ENCODE data around the gene SMPD3. TPM values are rescaled to one million over a fixed set of nuclear protein-coding genes. Genes with fewer than 3 reads are reported as not detected.

Gene SMPD3
- total RNA-seq, 1 donor from 2014 or later: 5.6 TPM

DNA sequence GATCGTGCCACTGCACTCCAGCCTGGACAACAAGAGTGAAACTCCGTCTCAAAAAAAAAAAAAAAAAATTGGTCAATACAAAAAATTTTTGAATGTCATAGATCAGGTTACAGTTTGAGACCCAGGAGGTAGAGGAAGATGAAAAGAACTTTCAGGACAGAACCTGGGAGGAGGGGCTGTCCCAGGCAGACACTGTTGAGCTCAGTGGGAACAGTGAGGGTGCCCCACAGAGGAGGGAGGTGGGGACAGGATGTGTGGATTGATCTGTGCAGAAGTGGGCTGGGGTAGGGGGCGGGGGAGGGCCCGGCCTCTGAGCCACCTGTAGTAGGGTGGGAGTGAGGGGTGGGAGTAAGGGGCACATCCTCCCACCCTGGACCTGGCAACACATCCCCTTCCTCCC is 79.1 kb downstream of the SMPD3 start:
- Histone ChIP-seq H3K27me3 (no peaks in the 10 kb centered on the region), H3K36me3 (no peaks in the 10 kb centered on the region), H3K9me3 (no peaks in the 10 kb centered on the region), H3K4me3 (no peak overlapping the region), H3K4me1 (no peaks in the 10 kb centered on the region), H3K27ac (no peak overlapping the region)
- ATAC-seq (no peak), DNase-seq (no peak)
- intact Hi-C loops (cut with DNase I): no loop called here
- TF ChIP-seq, protein P1, sequence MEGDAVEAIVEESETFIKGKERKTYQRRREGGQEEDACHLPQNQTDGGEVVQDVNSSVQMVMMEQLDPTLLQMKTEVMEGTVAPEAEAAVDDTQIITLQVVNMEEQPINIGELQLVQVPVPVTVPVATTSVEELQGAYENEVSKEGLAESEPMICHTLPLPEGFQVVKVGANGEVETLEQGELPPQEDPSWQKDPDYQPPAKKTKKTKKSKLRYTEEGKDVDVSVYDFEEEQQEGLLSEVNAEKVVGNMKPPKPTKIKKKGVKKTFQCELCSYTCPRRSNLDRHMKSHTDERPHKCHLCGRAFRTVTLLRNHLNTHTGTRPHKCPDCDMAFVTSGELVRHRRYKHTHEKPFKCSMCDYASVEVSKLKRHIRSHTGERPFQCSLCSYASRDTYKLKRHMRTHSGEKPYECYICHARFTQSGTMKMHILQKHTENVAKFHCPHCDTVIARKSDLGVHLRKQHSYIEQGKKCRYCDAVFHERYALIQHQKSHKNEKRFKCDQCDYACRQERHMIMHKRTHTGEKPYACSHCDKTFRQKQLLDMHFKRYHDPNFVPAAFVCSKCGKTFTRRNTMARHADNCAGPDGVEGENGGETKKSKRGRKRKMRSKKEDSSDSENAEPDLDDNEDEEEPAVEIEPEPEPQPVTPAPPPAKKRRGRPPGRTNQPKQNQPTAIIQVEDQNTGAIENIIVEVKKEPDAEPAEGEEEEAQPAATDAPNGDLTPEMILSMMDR (IDR thresholded peaks at IDR 0.05): no peak

DNA sequence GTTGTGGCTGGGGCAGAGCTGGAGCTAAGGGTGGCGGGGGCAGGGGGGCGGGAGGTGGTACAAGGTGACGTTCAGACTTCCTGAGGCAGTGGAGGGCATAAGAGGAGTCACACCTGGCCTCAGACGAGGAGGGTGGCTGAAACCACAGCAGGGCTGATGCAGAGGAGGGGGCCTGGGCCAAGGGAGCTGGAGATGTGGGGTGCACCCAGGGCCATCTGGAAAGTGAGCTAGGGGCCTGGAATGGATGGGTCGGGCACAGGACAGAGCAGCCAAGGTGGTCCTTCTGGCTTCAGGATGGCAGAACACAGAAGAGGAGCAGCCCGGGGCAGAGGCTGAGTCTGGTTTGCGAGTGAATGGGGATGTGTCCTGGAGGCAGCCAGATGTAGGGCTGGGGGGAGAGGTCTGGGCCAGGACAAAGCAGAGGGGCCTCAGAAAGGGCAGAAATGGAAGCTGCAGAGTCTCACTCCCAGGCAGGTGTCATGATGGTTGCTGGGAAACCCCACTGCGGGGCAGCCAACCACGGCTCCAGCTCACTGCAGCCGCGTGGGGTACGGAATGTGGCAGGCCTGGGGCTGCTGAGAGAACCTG is 79.9 kb downstream of the SMPD3 start:
- DNase-seq (no peak), ATAC-seq (no peak)
- TF ChIP-seq, protein P1 (IDR thresholded peaks at IDR 0.05): no peak
- Histone ChIP-seq H3K4me3 (no peak overlapping the region), H3K4me1 (peaks cover 3% of the 10 kb centered on the region), H3K27me3 (no peaks in the 10 kb centered on the region), H3K36me3 (no peaks in the 10 kb centered on the region), H3K27ac (no peak overlapping the region), H3K9me3 (no peaks in the 10 kb centered on the region)
- intact Hi-C loops (cut with DNase I): no loop called here

DNA sequence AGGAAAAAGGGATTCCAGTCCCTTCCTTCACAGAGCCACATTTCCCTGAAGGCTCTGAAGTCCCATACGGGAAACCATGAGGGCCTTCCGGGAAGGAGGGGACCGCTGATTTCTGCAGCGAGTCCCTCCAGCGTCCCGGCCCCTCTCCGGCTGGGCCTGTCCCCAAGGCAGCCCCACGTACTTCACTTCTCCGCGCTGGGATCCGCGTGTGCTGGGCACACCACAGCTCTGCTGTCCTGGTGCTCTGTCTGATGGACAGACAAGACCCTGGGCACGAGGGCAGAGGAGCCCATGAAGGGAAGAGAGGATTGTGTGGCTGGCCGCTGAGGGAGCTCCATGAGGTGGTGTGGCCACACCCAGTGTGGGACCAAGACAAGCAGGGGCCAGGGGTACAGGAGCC is 80.4 kb downstream of the SMPD3 start:
- intact Hi-C loops (cut with DNase I): no loop called here
- Histone ChIP-seq H3K36me3 (no peaks in the 10 kb centered on the region), H3K27me3 (no peaks in the 10 kb centered on the region), H3K4me1 (peaks cover 8% of the 10 kb centered on the region), H3K9me3 (no peaks in the 10 kb centered on the region), H3K27ac (no peak overlapping the region), H3K4me3 (no peak overlapping the region)
- TF ChIP-seq, protein P1 (IDR thresholded peaks at IDR 0.05): no peak
- ATAC-seq: no peak
- no peak for DNase-seq

DNA sequence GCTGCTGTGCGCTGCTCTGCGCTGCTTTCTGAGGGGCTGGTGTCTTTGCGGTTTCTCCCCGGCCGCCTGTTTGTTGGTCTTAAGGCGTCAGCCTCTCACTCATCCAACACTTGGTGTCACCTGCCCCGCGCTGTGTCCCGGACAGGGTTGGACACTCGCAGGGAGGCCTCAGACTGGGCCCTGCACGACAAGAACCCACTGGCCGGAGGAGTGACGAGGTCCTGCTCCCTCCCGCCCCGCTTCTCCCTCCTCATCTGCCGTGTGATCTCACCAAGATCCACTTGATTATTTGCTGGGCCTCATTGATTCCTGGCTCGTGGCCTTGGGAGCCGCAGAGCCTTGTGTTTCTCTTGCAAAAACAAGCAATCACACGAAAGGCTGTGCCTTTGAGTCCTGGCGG is 80.9 kb downstream of the SMPD3 start:
- no peak for DNase-seq
- Histone ChIP-seq H3K27me3 (no peaks in the 10 kb centered on the region), H3K9me3 (no peaks in the 10 kb centered on the region), H3K27ac (no peak overlapping the region), H3K4me3 (no peak overlapping the region), H3K4me1 (peaks cover 8% of the 10 kb centered on the region), H3K36me3 (no peaks in the 10 kb centered on the region)
- ATAC-seq: no peak
- TF ChIP-seq, protein P1 (IDR thresholded peaks at IDR 0.05): no peak
- intact Hi-C loops (cut with DNase I): no loop called here

DNA sequence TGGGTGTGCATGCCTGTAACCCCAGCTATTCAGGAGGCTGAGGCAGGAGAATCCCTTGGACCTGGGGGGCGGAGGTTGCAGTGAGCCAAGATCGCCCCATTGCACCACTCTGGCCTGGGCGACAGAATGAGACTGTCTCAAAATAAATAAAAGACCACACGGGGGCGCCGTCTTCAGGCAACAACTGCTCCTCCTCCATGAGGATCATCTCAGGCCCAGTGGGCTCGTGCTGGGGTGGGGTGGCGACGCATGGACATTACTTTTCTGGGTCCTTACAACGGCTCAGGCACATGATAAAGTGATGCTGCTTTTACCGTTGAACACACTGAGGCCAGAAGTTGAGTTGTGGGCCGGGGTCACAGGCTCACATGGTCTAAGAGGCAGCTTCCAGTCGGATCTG is 81.3 kb downstream of the SMPD3 start:
- DNase-seq (no peak), ATAC-seq (no peak)
- H3K4me3 ChIP-seq: no peak overlapping the region
- no peaks in the 10 kb centered on the region for H3K27me3 ChIP-seq
- no peaks in the 10 kb centered on the region for H3K9me3 ChIP-seq
- no peak overlapping the region for H3K27ac ChIP-seq
- TF ChIP-seq, protein P1 (IDR thresholded peaks at IDR 0.05): peak; percentile 38
- H3K4me1 ChIP-seq: peaks cover 8% of the 10 kb centered on the region
- intact Hi-C loops (cut with DNase I): no loop called here
- no peaks in the 10 kb centered on the region for H3K36me3 ChIP-seq

DNA sequence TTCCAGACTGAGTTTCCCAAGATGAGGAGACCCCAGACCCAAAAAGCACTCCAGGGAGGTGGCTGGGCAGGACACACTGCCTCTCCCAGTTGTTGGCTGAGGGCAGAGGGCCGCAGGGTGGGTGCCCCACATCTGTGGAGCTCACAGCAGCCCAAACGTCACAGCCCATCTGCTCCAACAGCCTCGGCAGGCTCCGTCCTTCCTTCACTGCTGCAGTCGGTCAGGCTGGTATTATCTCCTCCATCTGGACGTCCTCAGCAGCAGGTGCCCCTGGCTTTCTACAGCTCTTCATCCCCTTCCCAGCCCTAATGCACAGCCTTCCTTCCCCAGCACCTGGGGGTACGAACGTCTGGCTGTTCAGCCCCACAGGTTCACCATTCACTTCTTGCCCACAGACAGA is 82.2 kb downstream of the SMPD3 start:
- Histone ChIP-seq H3K4me1 (peaks cover 8% of the 10 kb centered on the region), H3K27me3 (no peaks in the 10 kb centered on the region), H3K9me3 (no peaks in the 10 kb centered on the region), H3K36me3 (no peaks in the 10 kb centered on the region), H3K4me3 (no peak overlapping the region), H3K27ac (no peak overlapping the region)
- no peak for ATAC-seq
- DNase-seq: no peak
- TF ChIP-seq, protein P1 (IDR thresholded peaks at IDR 0.05): no peak
- intact Hi-C loops (cut with DNase I): no loop called here
